WTC11 (cell line): ENCODE measurements around the gene SERPINB3. TPM values are rescaled to one million over a fixed set of nuclear protein-coding genes. Genes with fewer than 3 reads are reported as not detected.
A peak's percentile ranks its signal among the peaks of the same experiment; 100 is the strongest.

Experiments
- ATAC-seq: fragments of 200-7000 bp; cut with Tn5 transposase; 2 replicates; pipeline ENCODE4 v1.10.0; 2021; ENCODE audit warnings: mild to moderate bottlenecking, moderate library complexity
- CTCF ChIA-PET: fragments of 300-600 bp; sonication (Branson Sonifier 250); formaldehyde crosslinking; loops from one replicate; lab custom pipeline; 2021; ENCODE audit warnings: antibody characterized with exemption; lab: Charles Lee
- POLR2A ChIA-PET: fragments of 350-600 bp; sonication (Branson Sonifier 250); formaldehyde crosslinking; loops from one replicate; lab custom pipeline; 2021; ENCODE audit warnings: antibody characterized with exemption; lab: Charles Lee
- DNase-seq: peaks from one replicate; pipeline ENCODE4 v3.0.0; 2021; ENCODE audit warnings: low spot score
- H3K27ac Mint-ChIP-seq: 2 replicates; pipeline ENCODE4 v1.8.0; 2021; ENCODE audit warnings: mixed read lengths
- H3K27me3 Mint-ChIP-seq: 2 replicates; pipeline ENCODE4 v1.8.0; 2021; ENCODE audit warnings: low read depth, mild to moderate bottlenecking, moderate library complexity, mixed read lengths
- H3K36me3 Mint-ChIP-seq: 2 replicates; pipeline ENCODE4 v1.8.0; 2021; ENCODE audit warnings: mixed read lengths
- H3K4me1 Mint-ChIP-seq: 2 replicates; pipeline ENCODE4 v1.8.0; 2022; ENCODE audit warnings: mixed read lengths
- H3K4me3 Mint-ChIP-seq: 2 replicates; pipeline ENCODE4 v1.8.0; 2021; ENCODE audit warnings: mild to moderate bottlenecking, moderate library complexity, mixed read lengths
- H3K9me3 Mint-ChIP-seq: 2 replicates; pipeline ENCODE4 v1.8.0; 2021; ENCODE audit warnings: mixed read lengths
- ARID4B ChIP-seq: sonication (generic); formaldehyde crosslinking; IDR thresholded peaks from 2 replicates; pipeline ENCODE4 v1.8.0; 2023; ENCODE audit warnings: missing genetic modification reagents, mild to moderate bottlenecking, borderline replicate concordance
- ERG ChIP-seq: fragments of 250-450 bp; sonication (Bioruptor Pico); IDR thresholded peaks from 2 replicates; pipeline ENCODE4 v1.8.0; 2021; ENCODE audit warnings: mild to moderate bottlenecking
- ETV6 ChIP-seq: sonication (generic); formaldehyde crosslinking; IDR thresholded peaks from 2 replicates; pipeline ENCODE4 v1.8.1; 2022; ENCODE audit warnings: mild to moderate bottlenecking, missing genetic modification reagents
- HMGA2 ChIP-seq: fragments of 250-450 bp; sonication (Bioruptor Pico); IDR thresholded peaks from 2 replicates; pipeline ENCODE4 v1.4.0; 2021; ENCODE audit warnings: mild to moderate bottlenecking, moderate library complexity
- MYBL2 ChIP-seq: sonication (generic); formaldehyde crosslinking; IDR thresholded peaks from 2 replicates; pipeline ENCODE4 v1.8.1; 2023; ENCODE audit warnings: mild to moderate bottlenecking, moderate library complexity, missing genetic modification reagents
- NFE2L1 ChIP-seq: sonication (generic); formaldehyde crosslinking; IDR thresholded peaks from 2 replicates; pipeline ENCODE4 v1.8.1; 2023; ENCODE audit warnings: missing genetic modification reagents
- TCF7 ChIP-seq: sonication (generic); formaldehyde crosslinking; IDR thresholded peaks from 2 replicates; pipeline ENCODE4 v1.8.0; 2022; ENCODE audit warnings: mild to moderate bottlenecking, low read depth, missing genetic modification reagents, moderate library complexity
- TEAD1 ChIP-seq: sonication (generic); formaldehyde crosslinking; IDR thresholded peaks from 2 replicates; pipeline ENCODE4 v1.8.0; 2022; ENCODE audit warnings: mild to moderate bottlenecking, missing genetic modification reagents
- ZNF281 ChIP-seq: sonication (generic); formaldehyde crosslinking; IDR thresholded peaks from 2 replicates; pipeline ENCODE4 v1.8.0; 2023; ENCODE audit warnings: mild to moderate bottlenecking, missing genetic modification reagents
- ZNF423 ChIP-seq: fragments of 250-450 bp; sonication (Bioruptor Pico); IDR thresholded peaks from 2 replicates; pipeline ENCODE4 v2.1.2; 2022; ENCODE audit warnings: mild to moderate bottlenecking, moderate library complexity
- total RNA-seq: library from RNA; stranded (reverse); gene quantifications from 3 replicates; pipeline ENCODE4 v1.2.3, GENCODE V29; 2021

Gene SERPINB3
- total RNA-seq, 1 experiment from 2014 or later: 0.22 TPM

GRCh38 chr18:63683890-63684289, 22.2 kb upstream of the SERPINB3 start (continued):
- TF ChIP-seq ARID4B: no peak
- TF ChIP-seq ERG: no peak

- Mint-ChIP-seq H3K27me3 (no peaks in the 10 kb centered on the region; the same call in 1 of the 2 replicates), H3K27ac (peak overlapping the region; percentile 94), H3K36me3 (no peaks in the 10 kb centered on the region), H3K9me3 (peaks cover 12% of the 10 kb centered on the region), H3K4me3 (no peak overlapping the region), H3K4me1 (peaks cover 15% of the 10 kb centered on the region)
- CTCF ChIA-PET: interaction anchor here (0.6 to 1.3 kb wide), 4 partner anchors 19 to 173 kb away, joined by 3 to 5 read pairs (median 4); no protein-coding TSS in a partner anchor
- DNase-seq: peak; percentile 13
- TF ChIP-seq ETV6 (CRISPR knock-in tag) (peak; percentile 41), NFE2L1 (no peak)
- ATAC-seq: peak; percentile 92
- POLR2A ChIA-PET: no interaction called here
These were observed 21.5 kb upstream of the SERPINB3 start for GRCh38 chr18:63683152-63683551.

- DNase-seq (no peak), ATAC-seq (no peak)
- TF ChIP-seq TEAD1 (CRISPR knock-in tag) (no peak), MYBL2 (CRISPR knock-in tag) (no peak), TCF7 (CRISPR knock-in tag) (no peak), HMGA2 (CRISPR knock-in tag) (no peak), ZNF423 (CRISPR knock-in tag) (no peak), ZNF281 (CRISPR knock-in tag) (no peak)
- Mint-ChIP-seq H3K4me1 (peaks cover 22% of the 10 kb centered on the region), H3K4me3 (no peak overlapping the region), H3K27me3 (no peaks in the 10 kb centered on the region; the same call in 1 of the 2 replicates), H3K36me3 (no peaks in the 10 kb centered on the region), H3K27ac (no peak overlapping the region), H3K9me3 (peaks cover 3% of the 10 kb centered on the region)
- ChIA-PET CTCF (no interaction called here), POLR2A (no interaction called here)
These were observed 20.0 kb upstream of the SERPINB3 start for GRCh38 chr18:63681449-63682340.
